ENCODE measurements around the gene BHLHA15. TPM values are rescaled to one million over a fixed set of nuclear protein-coding genes. Genes with fewer than 3 reads are reported as not detected.

The BHLHA15 gene
- total and polyA plus RNA-seq, 4 experiments from 2014 or later = not detected

DNA sequence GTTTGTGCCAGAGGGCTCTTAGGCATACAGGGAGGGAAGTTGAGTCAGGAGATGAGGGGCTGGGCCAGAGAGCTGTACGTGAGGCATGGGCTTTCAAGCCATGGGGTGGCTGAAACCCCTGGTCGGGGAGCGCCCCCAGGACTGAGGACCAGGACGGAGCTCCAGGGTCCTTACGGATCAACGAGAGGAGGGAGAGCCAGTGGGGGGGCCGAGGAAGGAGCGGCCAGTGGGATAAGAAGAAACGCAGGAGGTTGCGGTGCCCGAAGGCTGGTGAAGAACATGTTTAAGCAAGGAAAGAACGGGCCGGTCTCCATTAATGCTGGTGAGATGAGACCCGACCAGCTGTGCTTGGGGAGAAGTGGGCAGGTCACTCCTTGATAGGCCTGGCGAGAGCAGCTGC, 43.6 kb upstream of the BHLHA15 start:
- Mint-ChIP-seq H3K4me3 (no peak overlapping the region), H3K27ac (peak overlapping the region in 2 of 7 donors; percentile 18 to 57), H3K4me1 (peaks cover 6 to 11% (median 9%) of the 10 kb centered on the region in 4 donors), H3K36me3 (peaks cover 7 to 21% of the 10 kb centered on the region in 2 donors), H3K9me3 (no peaks in the 10 kb centered on the region), H3K27me3 (no peaks in the 10 kb centered on the region)
- H3K4me3 ChIP-seq (ENCODE audit: low read length in 2 of 2) = no peak overlapping the region
- H3K27ac ChIP-seq (ENCODE audit: low read depth, low read length) = no peak overlapping the region
- H3K36me3 ChIP-seq (ENCODE audit: insufficient read depth, low read length) = no peaks in the 10 kb centered on the region
- H3K27me3 ChIP-seq (ENCODE audit: insufficient read depth, low read length) = no peaks in the 10 kb centered on the region
- DNase-seq = no peak
- no peaks in the 10 kb centered on the region for H3K4me1 ChIP-seq (ENCODE audit: insufficient read depth, low read length)
- CTCF ChIA-PET (ENCODE audit: partially characterized antibody) = interaction anchor here (1.1 to 14.2 kb wide), 13 partner anchors 9 to 165 kb away, joined by 3 to 331 read pairs (median 9); partner anchors contain the start of gene LMTK2
- no peaks in the 10 kb centered on the region for H3K9me3 ChIP-seq (ENCODE audit: control insufficient read depth in 1 of 2, low read length in 2 of 2)
- POLR2A ChIA-PET (ENCODE audit: partially characterized antibody) = interaction anchor here (1.3 kb wide), 1 partner anchor 145 kb away, joined by 3 read pairs; no protein-coding TSS in a partner anchor
- intact Hi-C loops (cut with micrococcal nuclease) = loop anchor here (1.0 to 5.0 kb wide), 3 partner anchors 61 to 200 kb away; partner anchors contain the start of gene LMTK2

DNA sequence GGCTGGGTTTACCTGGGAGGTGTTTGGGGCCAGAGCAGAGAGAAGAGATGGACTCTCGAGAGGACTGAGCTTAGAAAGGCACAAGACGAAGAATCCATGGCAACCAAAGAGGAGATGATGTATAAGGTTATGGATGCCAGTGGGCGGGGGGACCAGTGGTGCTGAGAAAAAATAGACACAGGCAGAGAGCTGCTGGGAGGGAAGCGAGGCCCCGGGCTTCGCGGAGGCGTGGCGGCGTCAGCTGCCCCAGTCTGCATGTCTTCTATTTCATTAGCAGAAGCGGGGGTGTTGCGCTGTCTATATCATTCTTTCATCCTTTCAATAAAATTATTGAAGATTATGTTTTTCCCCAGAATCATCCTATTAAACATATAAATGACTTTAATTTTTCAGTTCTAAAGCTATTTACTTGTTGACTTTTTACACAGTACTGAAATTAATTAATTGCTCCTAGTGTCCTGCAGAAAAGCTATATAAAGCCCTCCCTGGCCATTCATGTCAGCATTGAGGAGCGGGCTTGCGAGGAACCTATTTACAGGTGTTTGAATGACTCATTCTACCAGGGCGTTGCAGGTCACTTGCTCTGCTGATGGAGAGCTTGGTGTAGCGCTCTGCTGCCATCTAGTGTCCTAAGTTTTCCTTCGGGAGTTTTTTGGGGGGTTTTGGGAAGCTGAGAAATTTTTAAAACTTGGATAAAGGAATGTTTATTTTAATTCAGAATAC, 42.9 kb upstream of the BHLHA15 start:
- intact Hi-C loops (cut with micrococcal nuclease) = loop anchor here (1.0 to 5.0 kb wide), 3 partner anchors 62 to 201 kb away; partner anchors contain the start of gene LMTK2
- Histone ChIP-seq H3K36me3 (ENCODE audit: insufficient read depth, low read length) (no peaks in the 10 kb centered on the region), H3K9me3 (ENCODE audit: control insufficient read depth in 1 of 2, low read length in 2 of 2) (no peaks in the 10 kb centered on the region), H3K4me3 (ENCODE audit: low read length in 2 of 2) (no peak overlapping the region), H3K27me3 (ENCODE audit: insufficient read depth, low read length) (no peaks in the 10 kb centered on the region), H3K27ac (ENCODE audit: low read depth, low read length) (no peak overlapping the region), H3K4me1 (ENCODE audit: insufficient read depth, low read length) (no peaks in the 10 kb centered on the region)
- DNase-seq = peak; percentile 48 to 72 (median 54)
- no peaks in the 10 kb centered on the region for H3K27me3 Mint-ChIP-seq
- POLR2A ChIA-PET (ENCODE audit: partially characterized antibody) = interaction anchor here (0.7 to 1.3 kb wide), 2 partner anchors 22 to 146 kb away, joined by 3 to 4 read pairs; no protein-coding TSS in a partner anchor
- peaks cover 7 to 21% of the 10 kb centered on the region in 2 donors for H3K36me3 Mint-ChIP-seq
- no peak overlapping the region for H3K4me3 Mint-ChIP-seq
- peaks cover 4 to 11% (median 9%) of the 10 kb centered on the region in 4 donors for H3K4me1 Mint-ChIP-seq
- CTCF ChIA-PET (ENCODE audit: partially characterized antibody) = interaction anchor here (0.6 to 14.2 kb wide), 37 partner anchors 9 to 233 kb away, joined by 3 to 331 read pairs (median 6); partner anchors contain the start of genes BAIAP2L1 and LMTK2
- H3K9me3 Mint-ChIP-seq = no peaks in the 10 kb centered on the region
- peak overlapping the region in 1 of 7 donors; percentile 57 for H3K27ac Mint-ChIP-seq

DNA sequence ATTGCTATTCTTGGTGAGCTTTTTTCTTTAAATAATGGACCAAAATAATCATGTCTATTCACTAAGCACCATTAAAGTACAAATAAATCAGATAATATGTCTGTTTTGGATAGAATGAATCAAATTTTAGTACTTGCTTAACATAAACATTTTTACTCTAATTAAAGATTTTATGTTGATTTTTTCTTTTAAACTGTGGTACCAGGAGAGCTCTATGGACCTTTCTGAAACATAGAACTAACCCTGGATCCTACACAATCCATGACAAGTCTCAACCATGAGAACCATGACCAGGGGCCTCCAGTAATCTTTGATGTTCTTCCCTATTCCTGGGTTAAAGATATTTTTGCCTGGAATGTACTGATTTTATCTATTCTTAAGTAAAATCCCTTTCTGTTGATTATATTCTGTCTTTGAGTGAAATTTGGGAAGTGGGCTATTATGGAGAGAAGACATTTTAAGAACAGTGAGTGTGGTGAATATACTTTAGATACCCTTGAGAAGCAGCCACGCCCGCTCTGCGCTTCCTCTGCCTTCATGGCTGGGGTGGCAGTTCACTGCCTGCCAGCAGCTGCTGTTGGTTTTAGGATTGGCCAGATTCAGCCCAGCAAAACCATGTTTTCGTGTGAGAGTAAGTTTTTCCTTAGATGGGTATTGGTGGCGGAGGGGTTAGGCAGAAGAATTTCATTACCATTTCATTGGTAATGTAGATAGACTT, 42.2 kb upstream of the BHLHA15 start:
- H3K27me3 ChIP-seq (ENCODE audit: insufficient read depth, low read length) = no peaks in the 10 kb centered on the region
- H3K9me3 Mint-ChIP-seq = no peaks in the 10 kb centered on the region
- H3K4me3 Mint-ChIP-seq = no peak overlapping the region
- POLR2A ChIA-PET (ENCODE audit: partially characterized antibody) = interaction anchor here (0.7 kb wide), 1 partner anchor 23 kb away, joined by 4 read pairs; no protein-coding TSS in a partner anchor
- H3K9me3 ChIP-seq (ENCODE audit: control insufficient read depth in 1 of 2, low read length in 2 of 2) = no peaks in the 10 kb centered on the region
- no peaks in the 10 kb centered on the region for H3K27me3 Mint-ChIP-seq
- CTCF ChIA-PET (ENCODE audit: partially characterized antibody) = interaction anchor here (0.6 to 14.2 kb wide), 35 partner anchors 10 to 232 kb away, joined by 3 to 331 read pairs (median 7); partner anchors contain the start of genes BAIAP2L1 and LMTK2
- H3K36me3 ChIP-seq (ENCODE audit: insufficient read depth, low read length) = no peaks in the 10 kb centered on the region
- no peak overlapping the region for H3K27ac ChIP-seq (ENCODE audit: low read depth, low read length)
- intact Hi-C loops (cut with micrococcal nuclease) = loop anchor here (1.0 to 5.0 kb wide), 3 partner anchors 63 to 202 kb away; partner anchors contain the start of gene LMTK2
- peaks cover 4 to 11% (median 9%) of the 10 kb centered on the region in 4 donors for H3K4me1 Mint-ChIP-seq
- H3K36me3 Mint-ChIP-seq = peaks cover 7 to 21% of the 10 kb centered on the region in 2 donors
- H3K4me1 ChIP-seq (ENCODE audit: insufficient read depth, low read length) = no peaks in the 10 kb centered on the region
- DNase-seq = no peak
- no peak overlapping the region for H3K27ac Mint-ChIP-seq
- no peak overlapping the region for H3K4me3 ChIP-seq (ENCODE audit: low read length in 2 of 2)

DNA sequence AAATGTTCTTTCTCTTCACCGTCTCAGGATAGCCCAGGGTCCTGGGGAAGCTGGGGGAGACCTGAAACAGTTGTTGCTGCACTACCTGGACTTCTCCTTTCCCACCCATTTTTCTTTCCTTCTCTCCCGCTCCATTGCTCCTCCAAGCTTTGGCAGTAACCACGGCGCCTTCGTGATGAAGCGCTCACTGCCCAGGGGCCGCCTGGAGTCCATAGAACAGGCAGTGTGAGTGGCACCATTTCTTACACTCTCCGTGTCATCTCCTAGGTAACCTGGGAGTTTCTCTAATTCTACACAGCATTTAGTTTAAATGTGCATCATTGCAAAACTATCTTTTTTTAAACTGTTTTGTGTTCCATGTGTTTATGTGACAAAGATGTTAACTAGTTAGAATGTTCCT, 40.3 kb upstream of the BHLHA15 start:
- H3K4me1 ChIP-seq (ENCODE audit: insufficient read depth, low read length) = no peaks in the 10 kb centered on the region
- peaks cover 14 to 32% of the 10 kb centered on the region in 2 donors for H3K36me3 Mint-ChIP-seq
- H3K9me3 ChIP-seq (ENCODE audit: control insufficient read depth in 1 of 2, low read length in 2 of 2) = no peaks in the 10 kb centered on the region
- H3K27ac Mint-ChIP-seq = peak overlapping the region in 1 of 7 donors; percentile 29
- intact Hi-C loops (cut with micrococcal nuclease) = no loop called here
- no peaks in the 10 kb centered on the region for H3K27me3 Mint-ChIP-seq
- no peaks in the 10 kb centered on the region for H3K27me3 ChIP-seq (ENCODE audit: insufficient read depth, low read length)
- ChIA-PET CTCF (ENCODE audit: partially characterized antibody) (interaction anchor here (0.6 to 14.2 kb wide), 5 partner anchors 36 to 150 kb away, joined by 3 to 331 read pairs (median 19); partner anchors contain the start of gene LMTK2), POLR2A (ENCODE audit: partially characterized antibody) (no interaction called here)
- no peak overlapping the region for H3K4me3 ChIP-seq (ENCODE audit: low read length in 2 of 2)
- H3K9me3 Mint-ChIP-seq = no peaks in the 10 kb centered on the region
- H3K36me3 ChIP-seq (ENCODE audit: insufficient read depth, low read length) = peaks cover 8% of the 10 kb centered on the region
- no peak for DNase-seq
- H3K4me1 Mint-ChIP-seq = peaks cover 2 to 9% (median 7%) of the 10 kb centered on the region in 4 donors
- no peak overlapping the region for H3K4me3 Mint-ChIP-seq
- H3K27ac ChIP-seq (ENCODE audit: low read depth, low read length) = no peak overlapping the region

DNA sequence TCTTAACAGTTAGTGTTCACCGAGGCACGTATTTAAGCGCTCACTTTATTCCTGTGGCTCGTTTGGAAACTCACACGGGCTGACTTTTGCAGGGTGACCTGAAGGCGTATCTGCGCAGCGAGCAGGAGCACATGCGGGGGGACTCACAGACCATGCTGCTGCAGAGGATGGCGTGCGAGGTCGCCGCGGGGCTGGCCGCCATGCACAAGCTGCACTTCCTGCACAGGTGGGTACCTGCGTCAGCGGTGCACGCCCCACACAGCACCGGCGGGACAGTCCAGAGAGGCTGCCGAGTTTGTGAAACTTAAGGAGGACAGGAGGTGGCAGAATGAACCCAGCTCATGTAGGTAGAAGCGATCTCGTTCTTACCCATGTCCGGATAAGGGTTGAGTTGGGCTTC, 39.8 kb upstream of the BHLHA15 start:
- Mint-ChIP-seq H3K36me3 (peaks cover 14 to 35% of the 10 kb centered on the region in 2 donors), H3K27me3 (no peaks in the 10 kb centered on the region), H3K27ac (no peak overlapping the region), H3K4me3 (no peak overlapping the region), H3K9me3 (no peaks in the 10 kb centered on the region), H3K4me1 (peaks cover 2 to 8% (median 5%) of the 10 kb centered on the region in 4 donors)
- H3K4me1 ChIP-seq (ENCODE audit: insufficient read depth, low read length) = no peaks in the 10 kb centered on the region
- DNase-seq = no peak
- no peaks in the 10 kb centered on the region for H3K9me3 ChIP-seq (ENCODE audit: control insufficient read depth in 1 of 2, low read length in 2 of 2)
- H3K36me3 ChIP-seq (ENCODE audit: insufficient read depth, low read length) = peaks cover 8% of the 10 kb centered on the region
- ChIA-PET CTCF (ENCODE audit: partially characterized antibody) (interaction anchor here (1.0 to 14.2 kb wide), 2 partner anchors 65 to 151 kb away, joined by 4 to 331 read pairs; partner anchors contain the start of gene LMTK2), POLR2A (ENCODE audit: partially characterized antibody) (no interaction called here)
- intact Hi-C loops (cut with micrococcal nuclease) = no loop called here
- H3K27ac ChIP-seq (ENCODE audit: low read depth, low read length) = no peak overlapping the region
- H3K27me3 ChIP-seq (ENCODE audit: insufficient read depth, low read length) = no peaks in the 10 kb centered on the region
- H3K4me3 ChIP-seq (ENCODE audit: low read length in 2 of 2) = no peak overlapping the region

DNA sequence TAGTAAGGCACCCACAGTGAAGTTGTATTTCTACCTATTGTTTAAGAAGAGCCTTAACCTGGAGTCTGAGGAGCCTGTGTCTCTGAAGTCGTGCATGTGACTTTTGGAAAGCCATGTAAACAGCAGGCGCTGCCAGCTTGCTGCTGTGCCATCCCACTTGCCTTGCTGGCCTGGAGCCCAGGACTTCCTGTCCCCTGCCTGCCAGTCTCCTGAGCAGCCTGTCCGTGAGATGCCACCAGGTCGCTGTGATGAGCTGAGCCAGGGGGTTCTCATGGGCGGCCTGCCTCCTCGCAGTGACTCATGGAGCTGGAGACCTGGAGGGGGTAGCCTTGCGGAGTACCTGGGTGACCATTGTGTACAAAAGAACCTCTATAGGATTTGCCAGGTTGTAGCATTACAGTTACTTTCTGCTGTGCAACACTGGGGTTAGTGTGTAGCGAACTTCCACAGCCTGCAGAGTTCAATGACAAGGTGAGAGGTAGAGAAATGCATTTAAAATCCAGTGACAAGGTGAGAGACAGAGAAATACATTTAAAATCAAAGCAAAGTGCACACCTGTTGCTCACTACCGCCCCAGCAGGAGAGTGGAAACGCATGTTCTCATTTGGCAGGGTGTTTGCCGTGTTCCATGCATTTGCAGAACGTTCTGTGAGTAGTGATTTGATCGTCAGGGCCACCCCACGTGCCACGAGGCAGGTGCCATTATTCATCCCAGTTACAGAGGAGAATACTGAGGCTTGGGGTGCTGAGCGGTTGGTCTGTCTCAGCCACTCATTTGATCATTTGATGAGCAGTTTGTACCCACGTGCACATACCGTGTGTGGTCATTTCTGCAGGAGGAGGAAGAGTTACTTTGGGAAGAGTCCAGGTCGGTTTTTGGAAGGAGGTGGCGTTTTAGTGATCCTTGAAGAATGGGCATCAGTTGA, 36.6 kb upstream of the BHLHA15 start:
- DNase-seq = no peak
- no peaks in the 10 kb centered on the region for H3K27me3 Mint-ChIP-seq
- ChIA-PET CTCF (ENCODE audit: partially characterized antibody) (interaction anchor here (1.0 to 14.2 kb wide), 4 partner anchors 10 to 154 kb away, joined by 3 to 331 read pairs (median 4); partner anchors contain the start of gene LMTK2), POLR2A (ENCODE audit: partially characterized antibody) (no interaction called here)
- no peak overlapping the region for H3K4me3 ChIP-seq (ENCODE audit: low read length in 2 of 2)
- no peaks in the 10 kb centered on the region for H3K9me3 Mint-ChIP-seq
- no peak overlapping the region for H3K4me3 Mint-ChIP-seq
- H3K36me3 ChIP-seq (ENCODE audit: insufficient read depth, low read length) = peaks cover 8% of the 10 kb centered on the region
- H3K27ac ChIP-seq (ENCODE audit: low read depth, low read length) = no peak overlapping the region
- H3K4me1 ChIP-seq (ENCODE audit: insufficient read depth, low read length) = no peaks in the 10 kb centered on the region
- peaks cover 14 to 44% of the 10 kb centered on the region in 2 donors for H3K36me3 Mint-ChIP-seq
- H3K4me1 Mint-ChIP-seq = no peaks in the 10 kb centered on the region
- H3K27ac Mint-ChIP-seq = no peak overlapping the region
- no peaks in the 10 kb centered on the region for H3K9me3 ChIP-seq (ENCODE audit: control insufficient read depth in 1 of 2, low read length in 2 of 2)
- intact Hi-C loops (cut with micrococcal nuclease) = no loop called here
- H3K27me3 ChIP-seq (ENCODE audit: insufficient read depth, low read length) = no peaks in the 10 kb centered on the region

All from CD4-positive, alpha-beta memory T cell (primary cell).